HG02588 (cell line): ENCODE measurements around the gene SPCS2.
"Not testable (repeated sequence)": the region's sequence is repeated elsewhere in the genome, so short reads cannot be mapped to it uniquely, and the experiment has no call there.

Experiments used
- ATAC-seq: cut with Tn5 transposase; IDR thresholded peaks from one replicate; pipeline ENCODE4 v1.9.1; 2021; ENCODE audit warnings: mild to moderate bottlenecking, moderate library complexity; ENCODE audit not compliant: unreplicated experiment

SPCS2 gene

GRCh38 chr11:74949753-74950137, 679 bp downstream of the SPCS2 start:
- ATAC-seq: no peak

GRCh38 chr11:74950374-74950969, 1.4 kb downstream of the SPCS2 start:
- ATAC-seq: no peak

- ATAC-seq: no peak
These were observed 2.2 kb downstream of the SPCS2 start for GRCh38 chr11:74951226-74951625.

GRCh38 chr11:74952752-74953151, 3.7 kb downstream of the SPCS2 start:
- ATAC-seq: no peak

- ATAC-seq: no peak
These were observed 4.4 kb downstream of the SPCS2 start for GRCh38 chr11:74953451-74953850.

DNA sequence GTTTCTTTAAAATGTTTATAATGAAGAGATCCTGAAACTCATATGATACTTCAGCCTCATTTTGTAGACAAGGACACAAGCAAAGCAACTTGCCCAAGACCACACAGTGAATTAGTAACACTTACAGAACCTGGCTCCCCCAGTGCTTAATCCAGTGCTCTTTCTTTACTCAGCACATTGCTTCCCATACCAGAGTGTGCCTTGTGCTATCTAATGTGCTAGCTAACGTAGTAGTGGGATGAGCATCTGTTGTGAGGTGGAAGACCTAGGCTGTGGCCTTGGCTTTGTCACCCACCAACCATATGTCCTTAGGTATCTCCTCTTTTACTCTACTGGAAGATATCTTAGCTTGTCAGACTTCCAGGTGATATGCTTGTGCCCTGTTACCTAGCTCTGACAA, 5.1 kb downstream of the SPCS2 start:
- no peak for ATAC-seq

- no peak for ATAC-seq
These were observed 7.4 kb downstream of the SPCS2 start for GRCh38 chr11:74956397-74957015.

- no peak for ATAC-seq
These were observed 9.0 kb downstream of the SPCS2 start for GRCh38 chr11:74957937-74958629.

DNA sequence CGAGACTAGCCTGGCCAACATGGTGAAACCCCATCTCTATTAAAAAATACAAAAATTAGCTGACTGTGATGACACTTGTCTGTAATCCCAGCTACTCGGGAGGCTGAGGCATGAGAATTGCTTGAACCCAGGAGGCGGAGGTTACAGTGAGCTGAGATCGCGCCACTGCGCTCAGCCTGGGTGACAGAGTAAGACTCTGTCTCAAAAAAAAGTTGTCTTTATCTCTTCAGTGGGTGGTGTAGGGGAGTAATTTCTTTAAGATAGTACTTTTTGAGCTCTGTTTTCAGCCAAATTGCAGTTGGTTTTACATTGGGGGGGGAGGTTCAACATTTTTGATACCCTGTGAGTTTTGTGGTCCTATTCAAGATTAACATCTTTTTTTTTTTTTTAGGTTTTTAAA, 11.1 kb downstream of the SPCS2 start:
- ATAC-seq: not testable (repeated sequence)

DNA sequence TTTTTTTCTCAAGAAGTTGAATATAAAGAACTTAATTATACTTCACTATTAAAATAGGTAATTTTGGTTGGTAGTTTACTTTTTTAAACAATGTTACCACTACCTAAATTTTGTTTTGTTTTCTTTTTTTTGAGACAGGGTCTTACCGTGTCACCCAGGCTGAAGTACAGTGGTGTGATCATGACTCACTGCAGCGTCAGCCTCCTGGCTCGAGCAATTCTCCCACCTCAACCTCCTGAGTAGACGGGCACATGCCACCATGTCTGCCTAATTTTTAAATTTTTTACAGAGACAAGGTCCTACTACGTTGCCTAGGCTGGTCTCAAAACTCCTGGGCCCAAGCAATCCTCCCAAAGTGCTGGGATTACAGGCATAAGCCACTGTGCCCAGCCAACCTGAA, 17.6 kb downstream of the SPCS2 start:
- ATAC-seq: no peak

- ATAC-seq: no peak
These were observed 21.9 kb downstream of the SPCS2 start for GRCh38 chr11:74970852-74971395.

DNA sequence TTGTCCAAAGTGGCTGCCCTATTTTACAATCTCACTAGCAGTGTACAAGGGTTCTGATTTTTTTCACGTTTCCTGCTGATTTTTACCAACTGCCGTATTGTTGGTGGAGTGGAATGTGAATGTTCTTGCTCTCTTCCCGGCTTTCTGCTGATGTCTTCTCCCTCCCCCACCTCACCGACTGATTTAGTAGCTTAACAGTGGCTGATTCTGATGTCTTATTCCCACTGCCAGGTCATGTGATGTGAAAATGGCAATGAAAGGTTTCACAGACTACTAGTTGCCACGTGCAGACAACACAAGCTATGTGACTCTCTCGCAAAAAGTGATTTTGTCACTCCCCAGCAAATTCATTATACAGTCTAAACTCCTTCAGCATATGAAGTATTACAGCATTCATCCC, 22.4 kb downstream of the SPCS2 start:
- ATAC-seq: no peak

DNA sequence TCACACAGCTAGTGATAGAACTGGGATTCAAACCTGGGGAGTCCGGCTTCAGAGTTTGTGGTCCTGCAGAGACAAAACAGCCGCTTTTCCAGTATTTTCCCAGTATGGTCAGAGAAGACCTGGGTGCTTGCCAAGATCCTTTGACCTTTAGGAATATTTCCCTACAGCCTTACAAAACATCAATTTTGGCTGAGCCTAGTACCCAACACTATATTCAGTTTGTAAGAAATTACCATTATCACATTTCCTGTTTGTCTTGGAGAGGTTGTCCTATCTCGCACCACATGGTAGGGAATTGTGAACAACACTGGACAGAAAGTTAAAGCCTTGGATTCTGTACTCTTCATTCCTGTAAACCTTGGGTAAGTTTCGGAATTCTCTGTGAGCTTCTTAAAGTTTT, 29.0 kb downstream of the SPCS2 start:
- no peak for ATAC-seq

GRCh38 chr11:74980634-74981033, 31.6 kb downstream of the SPCS2 start:
- ATAC-seq: no peak

GRCh38 chr11:74981888-74982287, 32.8 kb downstream of the SPCS2 start:
- ATAC-seq: no peak

DNA sequence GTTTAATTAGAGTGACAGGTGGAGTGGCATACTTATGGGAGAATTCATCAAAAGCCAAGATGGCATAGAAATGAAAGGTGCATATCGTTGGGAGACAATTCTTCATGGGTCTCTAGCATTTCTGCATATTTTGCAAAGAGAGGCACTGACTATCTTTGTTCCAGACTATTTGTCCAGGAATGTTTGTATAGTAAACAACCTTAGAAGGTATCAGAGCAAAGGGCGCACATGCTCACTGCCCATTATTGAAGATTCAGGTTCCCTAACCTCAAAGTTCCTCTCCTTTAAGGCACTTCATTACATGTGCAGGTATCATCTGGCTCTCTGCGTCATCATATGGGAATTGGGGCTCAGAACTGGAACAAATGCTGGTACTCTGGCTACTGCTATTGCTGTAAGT, 35.0 kb downstream of the SPCS2 start:
- no peak for ATAC-seq

GRCh38 chr11:74984730-74985129, 35.7 kb downstream of the SPCS2 start:
- ATAC-seq: no peak

DNA sequence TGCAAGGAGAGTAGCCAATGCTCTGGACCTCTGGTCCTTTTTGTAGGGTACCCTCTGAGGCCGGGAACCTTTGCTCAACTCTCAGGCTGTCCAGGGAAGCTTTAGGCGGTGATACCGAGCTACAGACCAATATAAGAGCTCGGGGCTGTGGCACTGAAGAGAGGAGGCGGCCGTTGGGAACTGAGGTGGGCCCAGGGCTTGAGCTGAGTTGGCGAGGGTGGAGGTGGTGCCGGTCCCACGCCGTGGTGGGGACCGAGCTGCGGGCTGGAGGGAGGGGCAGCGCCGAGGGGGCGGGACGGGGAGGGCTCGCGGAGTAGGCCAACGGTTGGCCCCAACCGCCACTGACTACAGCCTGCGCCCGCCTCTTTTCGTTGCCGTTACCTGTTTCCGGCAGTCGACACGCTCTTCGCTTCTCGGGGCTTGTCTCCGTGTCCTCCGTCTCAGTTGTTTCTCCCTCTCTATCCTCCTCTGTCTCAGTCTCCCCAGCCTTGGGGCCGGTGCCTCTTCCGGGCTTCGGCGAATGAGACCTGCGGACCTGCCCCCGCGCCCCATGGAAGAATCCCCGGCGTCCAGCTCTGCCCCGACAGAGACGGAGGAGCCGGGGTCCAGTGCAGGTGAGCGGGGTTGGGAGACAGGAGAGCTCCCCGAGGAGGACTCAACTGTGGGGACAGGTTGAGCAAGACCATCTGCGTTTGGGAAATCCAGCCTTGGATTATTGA, 39.6 kb downstream of the SPCS2 start, which contains the start of gene NEU3:
TSS of gene NEU3 (plus strand) at position 393 of the 719 bp plus-strand sequence. CDS start at position 521, 128 bp downstream.
- ATAC-seq: peak; percentile 84

- no peak for ATAC-seq
These were observed 40.2 kb downstream of the SPCS2 start for GRCh38 chr11:74989260-74989638.

DNA sequence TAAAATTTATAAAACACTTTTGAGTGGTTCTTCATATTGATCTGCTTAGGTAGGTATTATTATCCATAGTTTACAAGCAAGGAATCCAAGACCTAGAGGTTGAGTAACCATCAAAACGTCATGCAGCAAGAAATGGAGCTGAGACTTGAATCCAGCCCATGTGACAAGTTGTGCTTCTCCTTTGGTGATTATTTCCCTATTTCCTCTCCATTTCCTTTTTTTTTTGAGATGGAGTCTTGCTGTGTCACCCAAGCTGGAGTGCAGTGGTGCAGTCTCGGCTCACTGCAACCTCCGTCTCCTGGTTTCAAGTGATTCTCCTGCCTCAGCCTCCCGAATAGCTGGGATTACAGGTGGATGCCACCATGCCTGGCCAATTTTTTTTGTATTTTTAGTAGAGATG, 41.1 kb downstream of the SPCS2 start:
- not testable (repeated sequence) for ATAC-seq

- ATAC-seq: no peak
These were observed 41.9 kb downstream of the SPCS2 start for GRCh38 chr11:74990941-74991340.
